HG03520 (cell line): ENCODE results near the gene C2orf81.
"Not testable (repeated sequence)": the region's sequence is repeated elsewhere in the genome, so short reads cannot be mapped to it uniquely, and the experiment has no call there.

Experiments used
- ATAC-seq: cut with Tn5 transposase; IDR thresholded peaks from one replicate; pipeline ENCODE4 v1.9.1; 2021; ENCODE audit warnings: mild to moderate bottlenecking, moderate library complexity; ENCODE audit not compliant: unreplicated experiment

The C2orf81 gene

DNA sequence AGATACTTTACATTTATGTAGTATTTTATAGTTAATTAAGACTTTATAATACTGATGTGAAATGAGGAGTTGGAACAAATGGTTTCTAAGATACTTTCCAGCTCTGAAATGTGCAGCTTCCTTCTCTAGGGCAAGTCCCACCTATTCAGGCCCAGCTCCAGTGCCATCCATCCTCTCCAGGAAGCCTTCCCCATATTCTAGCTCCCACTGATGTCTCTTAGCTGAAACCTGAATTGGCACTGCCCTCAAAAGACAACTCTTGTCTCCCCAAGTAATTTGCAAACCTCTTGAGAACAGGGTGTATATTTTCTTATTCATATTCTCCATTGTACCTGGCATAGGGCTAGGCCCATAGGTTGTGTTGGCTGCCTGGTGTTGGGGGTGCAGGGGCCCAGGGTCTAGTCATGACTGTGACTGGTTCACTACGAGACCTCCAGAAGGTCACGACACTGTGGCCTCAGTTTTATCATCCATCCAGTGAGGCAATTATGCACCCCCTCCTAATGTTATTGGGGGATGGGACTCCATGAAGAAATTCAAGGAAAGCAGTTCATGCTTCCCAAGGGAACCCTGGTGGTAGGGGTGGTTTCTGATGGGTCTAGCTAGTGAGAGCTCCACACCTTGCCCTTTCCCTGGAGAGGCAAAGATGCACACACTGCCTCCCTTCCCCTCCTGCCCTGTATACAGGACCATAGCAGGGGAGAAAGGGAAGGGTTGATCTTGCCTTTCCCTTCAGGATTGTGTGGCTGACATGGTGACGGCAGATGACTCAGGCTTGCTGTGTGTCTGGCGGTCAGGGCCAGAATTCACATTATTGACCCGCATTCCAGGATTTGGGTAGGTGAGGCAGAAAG, 2.9 kb upstream of the C2orf81 start:
- ATAC-seq: no peak

DNA sequence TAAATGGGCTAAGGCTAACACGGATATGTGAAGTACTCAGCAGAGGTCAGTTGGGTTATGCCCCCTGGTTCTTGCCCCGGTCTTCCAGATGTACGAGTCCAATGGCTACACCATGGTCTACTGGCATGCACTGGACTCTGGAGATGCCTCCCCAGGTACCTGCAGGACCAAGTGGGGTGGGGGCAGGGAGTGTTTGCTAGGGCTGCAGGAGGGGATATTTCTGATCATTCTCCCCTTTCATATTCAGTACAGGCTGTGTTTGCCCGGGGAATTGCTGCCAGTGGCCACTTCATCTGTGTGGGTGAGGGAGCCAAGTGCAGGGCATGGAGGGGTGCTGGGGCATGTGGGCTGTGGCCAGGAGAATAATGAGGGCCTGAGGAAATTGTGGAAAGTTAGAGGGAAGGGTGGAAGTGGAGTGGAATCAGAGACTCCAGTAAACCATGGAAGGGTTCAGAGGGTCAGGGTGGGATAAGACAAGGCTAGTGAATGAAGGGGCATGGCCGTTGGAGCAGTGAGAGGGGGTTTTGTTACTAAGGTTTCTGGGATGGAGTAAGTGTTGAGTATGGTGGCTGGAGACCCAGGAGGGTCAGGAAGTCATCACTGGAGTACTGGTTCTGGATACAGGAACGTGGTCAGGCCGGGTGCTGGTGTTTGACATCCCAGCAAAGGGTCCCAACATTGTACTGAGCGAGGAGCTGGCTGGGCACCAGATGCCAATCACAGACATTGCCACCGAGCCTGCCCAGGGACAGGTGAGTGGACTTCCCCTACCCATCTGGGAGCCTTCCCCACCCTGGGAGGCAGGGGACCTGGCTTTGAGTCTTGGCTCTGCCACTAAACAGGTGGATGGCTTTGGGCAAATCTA, 2.0 kb upstream of the C2orf81 start:
- ATAC-seq: no peak

DNA sequence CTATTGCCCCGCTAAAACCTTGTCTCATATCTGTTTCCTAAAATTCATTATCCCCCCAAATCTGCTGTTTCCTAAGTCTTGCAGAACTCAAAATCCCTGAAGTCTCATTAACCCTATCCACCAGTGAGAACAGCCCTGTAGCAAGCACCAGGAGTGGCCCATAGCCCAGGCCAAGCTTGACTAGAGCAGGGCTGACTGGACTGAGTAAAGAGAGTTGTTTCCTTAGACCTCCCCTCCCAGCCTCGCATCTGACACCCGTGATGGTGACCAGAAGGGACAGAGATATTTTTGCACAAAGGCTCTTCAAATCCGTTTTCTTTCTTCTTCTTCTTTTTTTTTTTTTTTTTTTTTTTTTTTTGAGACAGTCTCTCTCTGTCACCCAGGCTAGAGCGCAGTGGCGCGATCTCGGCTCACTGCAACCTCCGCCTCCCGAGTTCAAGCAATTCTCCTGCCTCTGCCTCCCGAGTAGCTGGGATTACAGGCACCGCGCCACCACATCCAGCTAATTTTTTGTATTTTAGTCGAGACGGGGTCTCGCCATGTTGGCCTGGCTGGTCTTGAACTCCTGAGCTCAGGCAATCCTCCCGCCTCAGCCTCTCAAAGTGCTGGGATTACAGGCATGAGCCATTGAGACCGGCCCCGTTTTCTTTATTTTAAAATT, 846 bp downstream of the C2orf81 start:
- not testable (repeated sequence) for ATAC-seq

DNA sequence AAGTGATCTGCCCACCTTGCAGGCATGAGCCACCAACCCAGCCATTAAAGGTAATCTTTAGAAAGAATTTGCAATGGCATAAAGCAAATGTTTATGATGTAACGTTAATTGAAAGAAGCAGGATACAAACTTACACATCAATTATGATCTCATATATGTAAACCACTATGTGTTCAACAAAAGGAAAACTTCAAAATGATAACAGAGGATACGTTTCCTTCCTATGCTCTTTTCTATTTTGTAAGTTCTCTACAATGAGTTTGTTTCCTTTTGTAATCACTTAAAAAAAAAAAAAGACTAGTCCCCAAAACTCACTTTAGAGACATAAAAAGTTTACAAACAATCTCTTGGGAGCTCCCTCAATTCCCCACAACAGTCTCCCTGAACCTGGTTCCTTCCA, 1.4 kb downstream of the C2orf81 start:
- no peak for ATAC-seq

DNA sequence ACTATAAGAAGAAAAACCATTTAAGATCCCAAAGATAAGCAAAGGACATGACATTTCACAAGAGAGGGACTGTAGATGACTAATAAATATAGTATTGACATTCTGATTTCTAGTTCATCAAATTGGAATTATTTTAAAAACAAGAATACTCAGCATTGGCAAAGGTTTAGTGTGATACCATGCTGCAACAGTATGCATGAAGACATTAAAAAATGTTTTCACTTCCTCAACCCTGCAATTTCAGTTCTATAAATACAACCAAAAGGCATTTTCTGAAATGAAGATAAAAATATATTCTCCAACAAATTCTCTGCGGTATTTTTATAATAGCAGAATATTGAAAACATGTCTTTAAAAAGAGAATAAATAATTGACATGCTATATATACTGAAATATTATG, 2.1 kb downstream of the C2orf81 start:
- ATAC-seq: no peak

DNA sequence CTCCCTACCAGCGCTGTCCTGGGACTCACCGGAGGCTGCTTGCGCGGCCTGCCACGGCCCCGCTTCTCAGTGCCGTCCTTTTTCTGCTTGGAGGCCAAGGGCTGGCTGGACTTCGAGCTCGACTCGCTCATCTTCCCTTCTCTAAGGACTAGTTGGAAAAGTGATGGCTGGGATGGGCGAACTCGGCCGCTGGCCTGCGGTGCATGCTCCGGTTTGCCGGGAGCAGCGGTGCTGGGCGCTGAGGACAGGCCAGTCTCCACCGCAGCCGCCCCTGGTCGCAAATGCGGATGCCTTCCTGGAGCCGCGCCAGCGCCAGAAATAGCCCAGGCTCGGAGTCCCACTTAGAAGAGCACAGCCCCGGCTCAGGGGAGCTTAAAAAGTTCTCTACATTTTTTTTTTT, 3.1 kb downstream of the C2orf81 start:
- no peak for ATAC-seq

DNA sequence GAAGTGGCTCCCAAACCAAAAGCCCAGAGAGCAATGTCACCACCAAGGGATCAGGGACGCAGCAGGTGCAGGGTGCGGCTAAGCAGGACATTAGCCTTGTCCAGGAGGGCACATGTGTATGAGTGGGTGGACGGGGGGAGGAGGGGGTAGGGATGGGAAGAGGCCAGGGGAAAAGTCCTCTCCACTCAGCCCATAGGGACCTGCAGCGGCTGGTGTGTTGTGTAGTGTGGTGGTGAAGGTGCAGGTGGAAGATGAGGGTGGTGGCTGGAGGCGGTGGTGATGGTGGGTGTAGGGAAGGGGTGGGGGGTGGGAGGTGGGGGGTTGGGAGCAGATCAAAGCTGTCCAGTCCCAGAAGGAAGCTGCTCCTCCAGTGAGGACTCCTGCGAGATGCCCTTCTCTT, 3.7 kb downstream of the C2orf81 start:
- ATAC-seq: no peak

DNA sequence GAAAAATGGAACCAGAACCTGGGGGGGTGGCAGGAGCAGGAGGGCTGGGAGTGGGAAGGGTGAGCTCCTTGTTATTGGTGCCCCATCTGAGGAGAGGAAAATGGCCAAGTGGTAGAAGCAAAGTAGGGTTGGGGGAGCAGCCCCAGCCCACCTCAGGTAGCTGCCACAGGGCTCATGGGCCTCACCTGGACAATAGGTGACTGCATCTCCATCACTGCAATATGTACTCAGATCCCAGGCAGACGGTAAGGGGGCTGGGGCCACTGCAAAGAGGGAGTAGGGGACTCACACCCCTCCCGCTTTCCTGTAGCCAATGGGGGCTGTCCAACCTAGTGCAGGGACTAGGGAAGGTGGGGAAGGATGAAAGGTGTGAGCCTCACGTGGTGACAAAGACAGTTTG, 4.2 kb downstream of the C2orf81 start:
- ATAC-seq: no peak

DNA sequence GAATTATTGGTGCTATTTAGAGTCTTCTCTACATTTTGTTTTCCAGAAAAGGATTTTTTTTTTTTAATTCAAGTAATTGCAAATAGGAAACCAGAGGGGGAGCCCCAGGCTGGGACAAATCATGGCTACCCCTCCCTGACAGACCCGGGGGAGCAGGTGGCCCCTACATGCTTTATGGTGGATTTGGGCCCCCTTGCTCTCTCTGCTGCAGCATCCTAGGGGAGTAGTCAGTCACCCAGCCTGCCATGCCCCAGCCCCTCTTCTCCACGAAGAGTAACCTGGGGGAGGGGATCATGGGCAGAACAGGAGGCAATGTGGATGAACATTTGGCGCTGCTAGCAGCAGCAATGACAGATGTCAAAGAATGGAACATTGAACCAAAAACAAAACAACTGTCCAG, 4.6 kb downstream of the C2orf81 start:
- ATAC-seq: no peak

DNA sequence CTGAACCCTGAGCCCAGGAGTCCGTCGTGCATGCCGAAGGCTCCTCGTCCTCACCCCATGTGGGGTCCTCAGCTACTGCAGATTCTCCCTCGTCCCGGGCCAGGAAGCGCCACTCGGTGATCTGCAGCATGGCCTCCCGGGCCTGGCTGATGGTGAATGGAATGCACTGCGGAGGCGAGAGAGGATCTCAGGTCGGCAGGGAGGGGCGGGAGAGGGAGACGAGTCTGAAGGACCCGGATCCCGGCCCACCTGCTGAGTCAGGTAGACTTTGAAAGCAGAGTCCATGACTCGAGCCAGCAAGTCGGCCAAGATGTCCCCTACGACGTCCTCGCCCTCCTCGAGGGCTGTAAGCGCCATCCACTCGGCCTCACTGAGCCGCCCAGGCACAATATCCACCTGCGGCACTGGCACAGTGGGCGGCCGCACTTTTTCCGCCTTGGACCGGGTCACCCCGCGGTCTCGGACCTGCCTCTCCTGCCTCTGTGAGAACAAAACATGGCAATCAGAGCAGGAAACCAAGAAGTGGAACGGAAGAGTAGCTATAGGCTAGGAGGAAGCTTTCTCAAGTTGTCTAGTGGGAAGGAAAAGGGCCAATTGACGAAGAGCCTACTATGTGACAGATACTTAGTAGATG, 5.5 kb downstream of the C2orf81 start:
- no peak for ATAC-seq

DNA sequence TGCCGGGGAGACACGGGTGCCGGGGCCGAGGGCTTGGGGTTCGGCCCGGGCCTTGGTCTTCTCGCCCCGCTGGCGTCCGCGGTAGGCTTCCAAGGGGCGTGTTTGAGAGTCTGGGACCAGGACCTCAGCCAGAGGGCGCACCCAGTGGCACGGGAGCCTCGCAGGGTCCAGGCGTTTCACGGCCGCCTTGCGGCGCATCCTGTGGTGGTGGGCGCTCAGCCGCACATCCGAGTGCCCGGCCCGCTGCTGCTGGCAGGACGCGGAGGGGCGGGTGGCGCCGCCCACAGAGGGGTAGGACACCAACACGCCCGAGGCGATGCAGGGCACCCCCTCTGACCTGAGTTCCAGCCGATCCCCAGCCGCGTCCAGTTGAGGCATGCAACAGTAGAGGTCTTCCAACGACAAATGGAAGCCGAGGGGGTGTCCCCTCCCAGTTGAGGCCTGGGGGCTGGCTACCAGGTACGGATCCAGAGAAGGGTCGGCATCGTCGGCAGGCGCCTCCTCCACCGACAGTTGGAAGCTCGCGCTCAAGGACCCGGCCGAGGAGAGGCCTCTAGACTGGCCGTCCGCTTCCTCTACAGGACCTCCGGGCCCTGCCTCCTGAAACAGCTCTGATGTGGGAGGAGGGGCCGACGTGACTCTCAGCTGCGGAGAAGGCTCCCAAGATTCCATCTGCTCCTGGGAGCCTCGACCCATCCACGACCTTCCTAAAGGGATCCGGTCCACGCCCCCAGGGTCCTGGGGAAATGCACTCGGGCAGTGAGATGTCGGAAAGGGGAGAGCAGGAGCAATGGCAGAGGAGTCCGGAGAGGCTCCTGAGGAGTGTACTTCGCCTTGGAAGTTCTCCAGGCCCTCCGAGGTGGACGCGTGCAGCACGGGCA, 6.3 kb downstream of the C2orf81 start:
- ATAC-seq: no peak

DNA sequence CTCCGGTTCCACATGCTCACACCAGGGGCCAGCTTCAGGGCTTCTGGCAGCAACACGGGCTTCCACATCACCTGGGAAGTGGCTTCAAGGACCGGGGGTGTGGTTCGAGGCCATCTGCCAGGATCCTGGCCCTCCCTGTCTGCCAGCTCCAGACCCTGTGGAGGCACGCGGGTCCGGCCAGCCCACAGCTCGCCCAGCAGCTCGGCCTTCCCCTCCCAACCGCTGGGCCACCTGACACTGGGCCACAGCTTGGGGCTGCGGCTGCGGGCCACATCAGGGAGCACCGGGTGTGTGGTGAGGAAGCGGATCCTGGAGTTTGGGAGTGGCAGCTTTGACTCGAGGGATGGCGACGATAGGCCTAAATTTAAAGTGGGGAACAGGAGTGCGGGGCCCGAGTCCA, 7.0 kb downstream of the C2orf81 start:
- ATAC-seq: no peak

DNA sequence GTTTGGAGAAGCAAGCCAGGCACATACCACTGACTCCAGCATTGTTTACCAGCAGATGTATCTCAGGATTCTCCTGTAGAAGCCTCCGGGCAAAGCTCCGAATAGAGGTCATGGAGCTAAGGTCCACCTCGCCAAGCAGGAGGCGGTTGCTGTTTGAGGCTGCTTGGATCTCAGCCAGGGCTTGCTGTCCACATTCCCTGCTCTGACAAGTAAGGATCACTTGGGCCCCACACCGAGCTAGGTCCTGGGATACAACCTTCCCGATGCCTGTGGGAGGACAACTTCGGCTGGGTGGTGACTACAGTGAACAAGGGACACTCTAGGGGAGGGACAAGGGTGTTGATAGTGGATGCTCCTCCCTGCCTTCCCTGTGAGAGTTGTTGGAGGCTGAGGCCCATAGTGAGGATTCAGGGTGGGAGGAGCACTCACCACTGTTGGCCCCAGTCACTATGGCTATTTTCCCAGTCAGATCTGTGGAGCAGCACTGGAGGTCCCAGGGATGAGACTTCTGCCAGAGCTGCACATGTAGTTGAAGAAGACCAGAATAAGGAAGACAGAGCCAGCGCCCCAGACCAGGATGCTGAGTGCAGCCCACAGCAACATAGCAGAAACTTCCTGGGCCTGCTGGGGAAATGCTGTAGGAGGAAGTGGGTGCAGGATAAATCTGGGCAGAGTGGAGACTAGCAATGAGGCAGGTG, 8.3 kb downstream of the C2orf81 start:
- no peak for ATAC-seq

DNA sequence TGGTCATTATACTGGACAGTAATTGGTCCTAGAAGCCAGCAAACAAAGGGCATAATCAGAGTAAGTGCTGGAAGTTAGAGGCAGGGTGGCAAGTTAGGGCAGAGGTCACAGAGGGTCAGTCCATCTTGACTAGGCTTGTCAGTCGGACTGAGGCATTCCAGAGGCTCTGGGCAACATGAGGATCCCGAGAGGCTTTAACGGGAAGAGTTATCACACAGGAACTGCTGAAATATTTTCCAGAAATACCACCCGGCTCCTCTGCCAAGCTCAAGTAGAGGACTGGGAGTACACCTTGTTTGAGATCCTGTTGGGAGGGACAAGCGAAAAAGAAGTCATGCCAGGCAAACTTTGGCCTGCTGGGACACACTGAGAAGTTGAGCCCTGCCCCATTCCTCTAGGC, 13.7 kb downstream of the C2orf81 start:
- ATAC-seq: no peak

DNA sequence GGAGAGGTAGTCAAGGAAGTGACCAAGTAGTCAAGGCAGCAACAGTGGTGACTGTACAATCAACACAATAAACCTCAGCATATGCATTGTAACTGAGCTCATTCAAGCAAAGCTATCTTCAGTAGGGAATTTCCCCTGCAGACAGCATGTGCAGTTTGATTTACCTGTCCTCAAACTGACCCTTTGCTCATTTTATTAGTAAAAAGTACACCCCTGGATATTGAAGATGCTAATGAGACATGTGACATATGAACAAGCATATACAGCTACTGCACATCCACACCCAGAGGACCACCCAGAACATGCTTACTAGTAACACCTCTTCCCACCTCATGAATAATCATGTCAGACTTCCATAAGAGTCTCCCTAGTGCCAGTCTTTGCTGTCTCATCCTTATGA, 15.4 kb downstream of the C2orf81 start:
- peak; percentile 69 for ATAC-seq

DNA sequence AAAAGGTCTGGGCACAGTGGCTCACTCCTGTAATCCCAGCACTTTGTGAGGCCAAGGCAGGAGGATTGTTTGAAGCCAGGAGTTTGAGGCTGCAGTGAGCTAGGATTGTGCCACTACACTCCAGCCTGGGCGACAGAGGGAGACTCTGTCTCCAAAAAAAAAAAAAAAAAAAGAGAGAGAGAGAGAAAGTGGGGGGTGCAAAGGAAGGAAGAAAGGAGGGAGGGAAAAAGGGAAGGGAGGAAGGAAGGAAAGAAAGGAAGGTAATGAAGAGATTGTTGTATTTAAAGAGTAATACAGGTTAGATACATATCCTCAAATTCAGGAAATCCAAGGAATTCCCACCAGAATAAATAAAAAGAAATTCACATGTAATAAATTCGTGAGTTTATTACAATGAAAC, 19.5 kb downstream of the C2orf81 start:
- ATAC-seq: no peak

DNA sequence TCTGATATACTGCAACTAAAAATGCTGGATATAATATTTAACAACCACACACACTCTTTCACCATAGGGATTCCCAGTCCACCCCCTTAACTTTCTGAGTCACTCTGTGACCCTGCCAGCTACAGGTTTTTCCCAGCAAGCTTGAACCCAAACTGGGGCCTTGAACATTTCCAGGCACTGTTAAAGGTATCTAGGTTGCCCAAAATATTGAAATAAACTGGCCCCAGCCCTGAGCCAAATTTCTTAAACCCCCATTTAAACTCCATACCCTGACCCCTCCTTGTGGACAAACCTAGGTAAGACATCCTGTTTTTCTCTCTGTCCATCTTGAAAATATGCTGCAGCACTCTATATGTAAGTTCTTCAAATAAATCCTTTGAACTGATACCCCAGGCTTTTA, 21.6 kb downstream of the C2orf81 start:
- ATAC-seq: no peak

DNA sequence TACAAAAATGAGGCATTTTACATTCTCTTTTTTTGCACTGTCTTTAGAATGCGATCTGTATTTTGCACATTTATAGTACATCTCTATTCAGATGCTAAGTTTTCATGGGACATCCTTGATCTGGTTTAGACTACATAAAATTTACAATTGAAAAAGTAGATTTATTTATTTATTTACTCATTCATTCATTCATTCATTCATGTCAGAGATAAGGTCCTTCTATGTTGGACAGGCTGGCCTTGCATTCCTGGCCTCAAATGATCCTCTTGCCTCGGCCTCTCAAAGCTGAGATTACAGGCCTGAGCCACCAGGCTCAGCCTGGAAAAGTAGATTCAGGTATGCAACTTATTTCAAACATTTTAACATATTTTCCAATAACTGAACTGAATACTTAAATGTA, 25.3 kb downstream of the C2orf81 start:
- ATAC-seq: no peak

DNA sequence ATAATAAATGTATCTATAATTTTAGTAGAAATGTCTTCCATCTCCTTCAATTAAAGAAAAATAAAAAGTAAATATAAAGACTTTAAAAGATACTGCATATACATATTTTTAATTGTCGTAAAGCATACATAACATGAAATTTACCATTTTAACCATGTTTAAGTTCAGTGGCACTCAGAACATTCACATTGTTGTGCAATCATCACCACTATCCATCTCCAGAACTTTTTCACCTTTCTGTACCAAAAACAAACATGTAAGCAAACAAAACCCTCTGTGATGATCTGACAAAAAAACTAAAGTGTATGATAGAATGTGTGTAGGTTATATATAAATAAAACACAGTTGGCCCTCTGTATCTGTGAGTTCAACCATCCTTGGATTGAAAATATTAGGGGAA, 27.9 kb downstream of the C2orf81 start:
- ATAC-seq: no peak

DNA sequence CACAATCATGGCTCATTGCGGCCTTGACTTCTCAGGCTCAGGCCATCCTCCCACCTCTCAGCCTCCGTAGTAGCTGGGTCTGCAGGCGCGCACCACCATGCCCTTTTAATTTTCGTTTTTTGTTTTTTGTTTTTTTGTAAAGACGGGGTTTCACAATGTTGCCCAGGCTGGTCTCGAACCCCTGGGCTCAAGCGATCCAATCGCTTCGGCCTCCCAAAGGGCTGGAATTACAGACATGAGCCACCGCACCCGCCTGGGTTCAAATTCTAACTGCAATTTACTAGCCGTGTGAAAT, 29.0 kb downstream of the C2orf81 start:
- ATAC-seq: no peak
